Left ventricle myocardium inferior (tissue), 1 donor: Measurements from ENCODE around the gene SLC4A2. TPM values are rescaled to one million over a fixed set of nuclear protein-coding genes. Genes with fewer than 3 reads are reported as not detected.

Experiments
- DNase-seq: peaks from one replicate; pipeline ENCODE4 v3.0.0-alpha.2; 2020
- H3K27ac ChIP-seq: fragments of 200-600 bp; replicated peaks from 2 replicates; pipeline ENCODE4 v1.8.0; 2021
- H3K27me3 ChIP-seq: fragments of 200-600 bp; 2 replicates; pipeline ENCODE4 v1.8.0; 2021; ENCODE audit warnings: low read depth
- H3K36me3 ChIP-seq: fragments of 200-600 bp; 2 replicates; pipeline ENCODE4 v1.8.0; 2021
- H3K4me1 ChIP-seq: fragments of 200-600 bp; 2 replicates; pipeline ENCODE4 v1.8.0; 2021
- H3K4me3 ChIP-seq: fragments of 200-600 bp; 2 replicates; pipeline ENCODE4 v1.8.0; 2021; ENCODE audit warnings: mild to moderate bottlenecking, moderate library complexity
- H3K9me3 ChIP-seq: fragments of 200-600 bp; replicated peaks from 2 replicates; pipeline ENCODE4 v1.8.0; 2021
- CTCF ChIP-seq: fragments of 200-600 bp; IDR thresholded peaks from 2 replicates; pipeline ENCODE4 v1.8.0; 2021; ENCODE audit warnings: antibody characterized with exemption, mild to moderate bottlenecking, borderline replicate concordance
- intact Hi-C: fragments of 100-400 bp; cut with micrococcal nuclease; formaldehyde crosslinking; loops from one replicate; pipeline ENCODE4 v1.11.0; 2022
- total RNA-seq: library from RNA; stranded (reverse); fragmentation: NEBNext Ultra II Directional; extraction: Animal tissue kit (Norgen Biotek cat#: 25700); gene quantifications from one replicate; pipeline ENCODE4 v1.2.1, GENCODE V29; 2021
- donor health status: DM: no; HTN: yes; CAD: no; lungs with severe emphysema.

The SLC4A2 gene
- total RNA-seq, 1 donor from 2014 or later: 62.9 TPM

GRCh38 chr7:151125470-151125845 is 66.1 kb downstream of the SLC4A2 start:
- H3K4me3 ChIP-seq: peak overlapping the region; percentile 69
- peaks cover 50% of the 10 kb centered on the region for H3K36me3 ChIP-seq
- peaks cover 28% of the 10 kb centered on the region for H3K4me1 ChIP-seq
- no peaks in the 10 kb centered on the region for H3K27me3 ChIP-seq
- intact Hi-C loops: no loop called here
- H3K9me3 ChIP-seq: no peaks in the 10 kb centered on the region
- DNase-seq: peak; percentile 64
- peak; percentile 44 for TF ChIP-seq CTCF
- peak overlapping the region; percentile 38 for H3K27ac ChIP-seq

- Histone ChIP-seq H3K9me3 (no peaks in the 10 kb centered on the region), H3K4me3 (peak overlapping the region; percentile 69), H3K27me3 (no peaks in the 10 kb centered on the region), H3K36me3 (peaks cover 50% of the 10 kb centered on the region), H3K4me1 (peaks cover 28% of the 10 kb centered on the region), H3K27ac (peak overlapping the region; percentile 38)
- no peak for TF ChIP-seq CTCF
- no peak for DNase-seq
- intact Hi-C loops: no loop called here
Measured at GRCh38 chr7:151125846-151126481, 66.6 kb downstream of the SLC4A2 start.

Other genes with a start within 250 kb of the SLC4A2 start
- gene AOC1, start 207.1 kb upstream of the SLC4A2 start, total RNA-seq: 0.36 TPM
- 94.1 TPM for gene KCNH2, start 81.3 kb upstream of the SLC4A2 start, total RNA-seq
- 12.6 TPM for gene NOS3, start 68.6 kb upstream of the SLC4A2 start, total RNA-seq
- not detected for gene ATG9B, start 35.1 kb upstream of the SLC4A2 start, total RNA-seq
- gene ABCB8, start 31.1 kb upstream of the SLC4A2 start, total RNA-seq: 28.3 TPM
- 5.3 TPM for gene ASIC3, start 11.1 kb upstream of the SLC4A2 start, total RNA-seq
- gene CDK5, start 1.7 kb upstream of the SLC4A2 start, total RNA-seq: 9.6 TPM
- gene FASTK, start 21.2 kb downstream of the SLC4A2 start, total RNA-seq: 75.7 TPM
- gene TMUB1, start 23.9 kb downstream of the SLC4A2 start, total RNA-seq: 30.1 TPM
- 51.0 TPM for gene AGAP3, start 26.9 kb downstream of the SLC4A2 start, total RNA-seq
- gene GBX1, start 108.1 kb downstream of the SLC4A2 start, total RNA-seq: 1.9 TPM
- gene ASB10, start 127.7 kb downstream of the SLC4A2 start, total RNA-seq: 35.4 TPM
- gene H2BK1, start 150.9 kb downstream of the SLC4A2 start, total RNA-seq: not detected
- 30.5 TPM for gene ABCF2, start 167.6 kb downstream of the SLC4A2 start, total RNA-seq
- 17.3 TPM for gene CHPF2, start 172.9 kb downstream of the SLC4A2 start, total RNA-seq
- 104 TPM for gene SMARCD3, start 189.1 kb downstream of the SLC4A2 start, total RNA-seq